HepG2 (cell line): Measurements from ENCODE around the gene CHD9. TPM values are rescaled to one million over a fixed set of nuclear protein-coding genes. Genes with fewer than 3 reads are reported as not detected.

ENCODE experiments used
- CREM ChIP-seq, 2 experiments: sonication (generic) in 1 of 2; formaldehyde crosslinking in 1 of 2; IDR thresholded peaks; 2 replicates each; pipeline versions ENCODE4 v1.4.0 to v1.6.1; 2016 to 2020; ENCODE audit warnings: antibody characterized with exemption in 1 of 2, mild to moderate bottlenecking in 1 of 2, missing genetic modification reagents in 1 of 2
- FOXC1 ChIP-seq: sonication (generic); formaldehyde crosslinking; IDR thresholded peaks from 2 replicates; pipeline ENCODE4 v1.8.0; 2022; ENCODE audit warnings: mild to moderate bottlenecking, missing genetic modification reagents, borderline replicate concordance
- HNF4G ChIP-seq, 2 experiments: sonication (generic) in 1 of 2; formaldehyde crosslinking in 1 of 2; IDR thresholded peaks; 2 replicates each; pipeline versions ENCODE4 v1.4.0 to v1.6.1; 2011 to 2020; ENCODE audit warnings: borderline replicate concordance in 2 of 2, low read depth in 2 of 2, mild to moderate bottlenecking in 2 of 2, low read length in 1 of 2, missing genetic modification reagents in 1 of 2, moderate library complexity in 1 of 2
- ISL2 ChIP-seq: sonication (generic); formaldehyde crosslinking; IDR thresholded peaks from 2 replicates; pipeline ENCODE4 v1.5.0; 2020; ENCODE audit warnings: missing genetic modification reagents
- KLF13 ChIP-seq: sonication (generic); formaldehyde crosslinking; IDR thresholded peaks from 2 replicates; pipeline ENCODE4 v1.4.0; 2020; ENCODE audit warnings: mild to moderate bottlenecking, missing genetic modification reagents
- MAFG ChIP-seq: sonication (generic); formaldehyde crosslinking; IDR thresholded peaks from 2 replicates; pipeline ENCODE4 v1.5.1; 2020; ENCODE audit warnings: mild to moderate bottlenecking, missing genetic modification reagents
- MEIS1 ChIP-seq: sonication (generic); formaldehyde crosslinking; IDR thresholded peaks from 2 replicates; pipeline ENCODE4 v1.9.0; 2021; ENCODE audit warnings: mild to moderate bottlenecking, missing genetic modification reagents, moderate library complexity, borderline replicate concordance
- PAF1 ChIP-seq: IDR thresholded peaks from 2 replicates; pipeline ENCODE4 v1.6.1; 2016; ENCODE audit warnings: missing genetic modification reagents, missing compliant biosample characterization
- PAWR ChIP-seq: sonication (generic); formaldehyde crosslinking; IDR thresholded peaks from 2 replicates; pipeline ENCODE4 v1.4.0; 2020; ENCODE audit warnings: missing genetic modification reagents, mild to moderate bottlenecking, borderline replicate concordance
- PCBP2 ChIP-seq: fragments of 200-400 bp; formaldehyde crosslinking; optimal IDR thresholded peaks from 2 replicates; pipeline ENCODE3; 2018; ENCODE audit warnings: low read length, low read depth; ENCODE audit not compliant: poor library complexity, severe bottlenecking
- PRPF4 ChIP-seq: fragments of 200-400 bp; formaldehyde crosslinking; IDR thresholded peaks from 2 replicates; pipeline ENCODE4 v1.6.1; 2016; ENCODE audit warnings: low read length, low read depth; ENCODE audit not compliant: poor library complexity, severe bottlenecking
- SP4 ChIP-seq: sonication (generic); formaldehyde crosslinking; IDR thresholded peaks from 2 replicates; pipeline ENCODE4 v1.8.1; 2023; ENCODE audit warnings: mild to moderate bottlenecking, missing genetic modification reagents
- TFDP2 ChIP-seq: sonication (generic); formaldehyde crosslinking; IDR thresholded peaks from 2 replicates; pipeline ENCODE4 v1.4.0; 2020; ENCODE audit warnings: missing genetic modification reagents
- TGIF2 ChIP-seq: IDR thresholded peaks from 2 replicates; pipeline ENCODE4 v1.6.1; 2016; ENCODE audit warnings: control low read depth, missing compliant biosample characterization
- ZNF124 ChIP-seq: sonication (generic); formaldehyde crosslinking; IDR thresholded peaks from 2 replicates; pipeline ENCODE4 v1.4.0; 2020; ENCODE audit warnings: missing genetic modification reagents
- ZNF207 ChIP-seq: fragments of 450-650 bp; IDR thresholded peaks from 2 replicates; pipeline ENCODE4 v1.6.1; 2016; ENCODE audit warnings: antibody characterized with exemption, borderline replicate concordance
- ZNF446 ChIP-seq: sonication (generic); formaldehyde crosslinking; IDR thresholded peaks from 2 replicates; pipeline ENCODE4 v1.5.0; 2020; ENCODE audit warnings: mild to moderate bottlenecking, missing genetic modification reagents
- ZNF543 ChIP-seq: sonication (generic); formaldehyde crosslinking; IDR thresholded peaks from 2 replicates; pipeline ENCODE4 v1.4.0; 2020; ENCODE audit warnings: mild to moderate bottlenecking, missing genetic modification reagents
- ZNF678 ChIP-seq: sonication (generic); formaldehyde crosslinking; IDR thresholded peaks from 2 replicates; pipeline ENCODE4 v1.4.0; 2020; ENCODE audit warnings: mild to moderate bottlenecking, missing genetic modification reagents
- ZNF782 ChIP-seq: sonication (generic); formaldehyde crosslinking; IDR thresholded peaks from 2 replicates; pipeline ENCODE4 v1.4.0; 2020; ENCODE audit warnings: missing genetic modification reagents, mild to moderate bottlenecking, borderline replicate concordance
- polyA plus RNA-seq, 8 experiments: library from polyadenylated mRNA; depleted of rRNA in 3 of 8; stranded (reverse) in 7 of 8; unstranded in 1 of 8; fragments of >200 nt; fragmentation: Illumina TruSeq in 4 of 8; extraction: Trizol in 4 of 8; gene quantifications; 2 replicates each; pipeline versions ENCODE4 v1.2.1 to v1.2.3, GENCODE V29; 2011 to 2016; ENCODE audit warnings: low read depth in 4 of 8, missing spikeins in 1 of 8, mixed read lengths in 1 of 8; ENCODE audit not compliant: insufficient read depth in 1 of 8
- total RNA-seq, 5 experiments: library from RNA; depleted of rRNA; stranded (reverse); fragments of >200 nt; fragmentation: Illumina TruSeq; extraction: Trizol; gene quantifications; 2 replicates each; pipeline ENCODE4 v1.2.3, GENCODE V29; 2016; ENCODE audit warnings: low read depth in 1 of 5
- TF ChIP-seq, protein P1 (sequence below): sonication (generic); formaldehyde crosslinking; IDR thresholded peaks from 2 replicates; pipeline ENCODE4 v1.4.0; 2020; ENCODE audit warnings: mild to moderate bottlenecking, low read depth, missing genetic modification reagents
- TF ChIP-seq, protein P2 (sequence below): sonication (generic); formaldehyde crosslinking; IDR thresholded peaks from 2 replicates; pipeline ENCODE4 v1.9.0; 2021; ENCODE audit warnings: missing genetic modification reagents, borderline replicate concordance

The CHD9 gene
- total and polyA plus RNA-seq, 2 of the 13 experiments (the other 11 are each of a cell fraction or from before 2014, with no cell fraction given), result 23.4 to 27.7 TPM

- no peak for TF ChIP-seq ZNF207
- TF ChIP-seq ZNF446 (CRISPR knock-in tag), result no peak
- no peak for TF ChIP-seq ZNF782 (CRISPR knock-in tag)
- no peak for TF ChIP-seq SP4
- TF ChIP-seq KLF13 (CRISPR knock-in tag), result no peak
- no peak for TF ChIP-seq PAF1 (CRISPR knock-in tag)
- TF ChIP-seq TGIF2, result no peak
- TF ChIP-seq MEIS1 (CRISPR knock-in tag), result no peak
- no peak for TF ChIP-seq FOXC1 (CRISPR knock-in tag)
- no peak for TF ChIP-seq TFDP2 (CRISPR knock-in tag)
- TF ChIP-seq CREM (IDR thresholded peaks at IDR 0.05), result no peak
- no peak for TF ChIP-seq CREM (CRISPR knock-in tag; IDR thresholded peaks at IDR 0.05)
- TF ChIP-seq, protein P1, sequence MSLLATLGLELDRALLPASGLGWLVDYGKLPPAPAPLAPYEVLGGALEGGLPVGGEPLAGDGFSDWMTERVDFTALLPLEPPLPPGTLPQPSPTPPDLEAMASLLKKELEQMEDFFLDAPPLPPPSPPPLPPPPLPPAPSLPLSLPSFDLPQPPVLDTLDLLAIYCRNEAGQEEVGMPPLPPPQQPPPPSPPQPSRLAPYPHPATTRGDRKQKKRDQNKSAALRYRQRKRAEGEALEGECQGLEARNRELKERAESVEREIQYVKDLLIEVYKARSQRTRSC (CRISPR knock-in tag), result no peak
- no peak for TF ChIP-seq ZNF678 (CRISPR knock-in tag)
- TF ChIP-seq ZNF124, result peak; percentile 68; the same call in 1 of the 2 replicates
- no peak for TF ChIP-seq PCBP2
- no peak for TF ChIP-seq MAFG (CRISPR knock-in tag)
- TF ChIP-seq ISL2 (CRISPR knock-in tag), result no peak
- no peak for TF ChIP-seq PAWR (CRISPR knock-in tag)
- TF ChIP-seq ZNF543, result no peak
- no peak for TF ChIP-seq PRPF4
- TF ChIP-seq, protein P2, sequence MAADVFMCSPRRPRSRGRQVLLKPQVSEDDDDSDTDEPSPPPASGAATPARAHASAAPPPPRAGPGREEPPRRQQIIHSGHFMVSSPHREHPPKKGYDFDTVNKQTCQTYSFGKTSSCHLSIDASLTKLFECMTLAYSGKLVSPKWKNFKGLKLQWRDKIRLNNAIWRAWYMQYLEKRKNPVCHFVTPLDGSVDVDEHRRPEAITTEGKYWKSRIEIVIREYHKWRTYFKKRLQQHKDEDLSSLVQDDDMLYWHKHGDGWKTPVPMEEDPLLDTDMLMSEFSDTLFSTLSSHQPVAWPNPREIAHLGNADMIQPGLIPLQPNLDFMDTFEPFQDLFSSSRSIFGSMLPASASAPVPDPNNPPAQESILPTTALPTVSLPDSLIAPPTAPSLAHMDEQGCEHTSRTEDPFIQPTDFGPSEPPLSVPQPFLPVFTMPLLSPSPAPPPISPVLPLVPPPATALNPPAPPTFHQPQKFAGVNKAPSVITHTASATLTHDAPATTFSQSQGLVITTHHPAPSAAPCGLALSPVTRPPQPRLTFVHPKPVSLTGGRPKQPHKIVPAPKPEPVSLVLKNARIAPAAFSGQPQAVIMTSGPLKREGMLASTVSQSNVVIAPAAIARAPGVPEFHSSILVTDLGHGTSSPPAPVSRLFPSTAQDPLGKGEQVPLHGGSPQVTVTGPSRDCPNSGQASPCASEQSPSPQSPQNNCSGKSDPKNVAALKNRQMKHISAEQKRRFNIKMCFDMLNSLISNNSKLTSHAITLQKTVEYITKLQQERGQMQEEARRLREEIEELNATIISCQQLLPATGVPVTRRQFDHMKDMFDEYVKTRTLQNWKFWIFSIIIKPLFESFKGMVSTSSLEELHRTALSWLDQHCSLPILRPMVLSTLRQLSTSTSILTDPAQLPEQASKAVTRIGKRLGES (CRISPR knock-in tag), result no peak
- TF ChIP-seq HNF4G (IDR thresholded peaks at IDR 0.05; ENCODE audit: borderline replicate concordance, low read depth, low read length), result no peak
- TF ChIP-seq HNF4G (CRISPR knock-in tag; IDR thresholded peaks at IDR 0.05; ENCODE audit: borderline replicate concordance, low read depth), result no peak
Measured at GRCh38 chr16:53207810-53208752, 153.3 kb downstream of the CHD9 start (continued).
